IPS DF 4.7 (cell line): ENCODE data around the gene UGT2B7.
"Not testable (repeated sequence)": the region's sequence is repeated elsewhere in the genome, so short reads cannot be mapped to it uniquely, and the experiment has no call there.

Experiments
- DNase-seq: peaks from one replicate; pipeline ENCODE4 v3.0.0-alpha.2; 2013; ENCODE audit warnings: low spot score; ENCODE audit errors: extremely low read depth

UGT2B7 gene

GRCh38 chr4:69096111-69096656 is at the start of gene UGT2B7:
Gene UGT2B7, plus strand, starts transcription at chr4:69096474. Its CDS starts 47 bp downstream, at chr4:69096521.
- no peak for DNase-seq

GRCh38 chr4:69049860-69050259 is 46.4 kb upstream of the UGT2B7 start:
- DNase-seq: no peak

- not testable (repeated sequence) for DNase-seq
Observed at GRCh38 chr4:69050853-69051575, 45.3 kb upstream of the UGT2B7 start.

GRCh38 chr4:69051576-69051943 is 44.7 kb upstream of the UGT2B7 start:
- no peak for DNase-seq

GRCh38 chr4:69053309-69053885 is 42.9 kb upstream of the UGT2B7 start:
- not testable (repeated sequence) for DNase-seq

- DNase-seq: not testable (repeated sequence)
Observed at GRCh38 chr4:69054033-69054432, 42.2 kb upstream of the UGT2B7 start.

GRCh38 chr4:69054578-69055200 is 41.6 kb upstream of the UGT2B7 start:
- DNase-seq: no peak

- DNase-seq: no peak
Observed at GRCh38 chr4:69056150-69056549, 40.1 kb upstream of the UGT2B7 start.

GRCh38 chr4:69056921-69057550 is 39.2 kb upstream of the UGT2B7 start:
- DNase-seq: no peak

- no peak for DNase-seq
Observed at GRCh38 chr4:69057620-69058409, 38.5 kb upstream of the UGT2B7 start.

- no peak for DNase-seq
Observed at GRCh38 chr4:69058410-69059059, 37.7 kb upstream of the UGT2B7 start.

- no peak for DNase-seq
Observed at GRCh38 chr4:69060651-69061308, 35.5 kb upstream of the UGT2B7 start.

GRCh38 chr4:69064391-69064790 is 31.9 kb upstream of the UGT2B7 start:
- DNase-seq: no peak

- no peak for DNase-seq
Observed at GRCh38 chr4:69066945-69067344, 29.3 kb upstream of the UGT2B7 start.

GRCh38 chr4:69069085-69069484 is 27.2 kb upstream of the UGT2B7 start:
- DNase-seq: no peak

- DNase-seq: no peak
Observed at GRCh38 chr4:69070590-69070989, 25.7 kb upstream of the UGT2B7 start.

GRCh38 chr4:69071286-69071685 is 25.0 kb upstream of the UGT2B7 start:
- no peak for DNase-seq

- DNase-seq: no peak
Observed at GRCh38 chr4:69073375-69073774, 22.9 kb upstream of the UGT2B7 start.

GRCh38 chr4:69075061-69075792 is 21.0 kb upstream of the UGT2B7 start:
- DNase-seq: no peak
